Suprapubic skin (tissue), 4 donors: ENCODE data around the gene RAB21.

Source experiments
- CTCF ChIP-seq, 2 donors: fragments of 200-600 bp in 1 of 2; fragments of 450-650 bp in 1 of 2; sonication (generic) in 1 of 2; IDR thresholded peaks; one replicate each; pipeline ENCODE4 v1.5.1; 2016 to 2019; ENCODE audit warnings: antibody characterized with exemption in 2 of 2, mild to moderate bottlenecking in 1 of 2, moderate library complexity in 1 of 2
- EP300 ChIP-seq: sonication (generic); formaldehyde crosslinking; IDR thresholded peaks from one replicate; pipeline ENCODE4 v1.6.1; 2017; ENCODE audit warnings: antibody characterized with exemption
- POLR2A ChIP-seq, 2 donors: fragments of 450-650 bp; IDR thresholded peaks; one replicate each; pipeline ENCODE4 v1.6.1; 2017; ENCODE audit warnings: antibody characterized with exemption in 2 of 2, mild to moderate bottlenecking in 2 of 2, moderate library complexity in 2 of 2
- POLR2AphosphoS5 ChIP-seq, 3 donors: sonication (generic); formaldehyde crosslinking; IDR thresholded peaks; one replicate each; pipeline ENCODE4 v1.6.1; 2017; ENCODE audit warnings: antibody characterized with exemption in 3 of 3

- no peak for TF ChIP-seq CTCF (IDR thresholded peaks at IDR 0.05)
- no peak for TF ChIP-seq POLR2AphosphoS5 (IDR thresholded peaks at IDR 0.05)
- no peak for TF ChIP-seq EP300
- TF ChIP-seq POLR2A (IDR thresholded peaks at IDR 0.05): no peak
These were observed 93.5 kb downstream of the RAB21 start for GRCh38 chr12:71848212-71848611.
